Erythroblast (primary cell): ENCODE measurements around the gene KSR1.
A peak's percentile ranks its signal among the peaks of the same experiment; 100 is the strongest.

ENCODE experiments used
- GATA1 ChIP-seq: IDR thresholded peaks from 2 replicates; pipeline ENCODE4 v1.6.1; 2011; ENCODE audit warnings: low read depth, mild to moderate bottlenecking, control low read depth, low read length, moderate library complexity
- POLR2A ChIP-seq: IDR thresholded peaks from 2 replicates; pipeline ENCODE4 v1.6.1; 2011; ENCODE audit warnings: mild to moderate bottlenecking, low read length

DNA sequence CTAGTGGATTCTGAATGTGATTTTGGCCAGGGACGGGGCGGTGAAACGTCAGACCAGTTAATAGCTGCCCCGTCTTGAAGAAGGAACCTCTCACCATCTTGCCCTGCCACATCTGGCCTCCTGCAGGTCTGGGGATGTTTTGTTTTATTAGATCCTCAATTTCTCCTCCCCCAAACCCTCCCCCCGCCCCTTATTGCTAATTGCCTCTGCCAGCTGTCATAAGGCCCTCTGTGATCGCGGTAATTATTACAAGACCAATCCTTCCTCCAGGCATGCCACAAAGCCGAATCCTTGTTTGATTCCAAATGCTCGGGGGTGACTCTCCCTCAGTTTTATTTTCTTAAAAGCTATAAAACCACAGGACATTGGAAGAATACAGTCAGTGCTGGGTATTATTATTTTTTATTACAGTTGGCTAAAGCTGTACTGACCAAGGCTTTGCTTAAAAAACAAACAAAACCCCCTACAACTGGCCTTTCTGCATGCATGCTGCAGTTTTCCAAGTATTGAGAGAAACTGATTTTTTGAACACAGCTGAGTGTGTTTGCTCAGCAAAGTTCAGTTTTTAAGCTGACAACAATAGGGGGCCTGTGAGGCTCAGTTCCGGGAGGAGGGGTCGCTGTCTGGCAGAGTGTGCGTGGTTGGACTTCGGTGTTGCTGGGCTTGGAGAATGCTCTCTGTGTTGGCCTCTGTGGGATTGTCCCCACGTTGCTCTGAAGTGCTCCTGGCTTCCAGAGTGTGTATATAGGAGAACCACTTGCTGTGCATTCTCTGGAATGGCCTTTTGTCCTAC, 1.7 kb downstream of the KSR1 start:
- TF ChIP-seq POLR2A = peak; percentile 43
- TF ChIP-seq GATA1 = no peak
